SU-DHL-6 (cell line): ENCODE measurements around the gene JMJD4.

Source experiments
- H2AFZ ChIP-seq: fragments of 200-600 bp; sonication (generic); 2 replicates; pipeline ENCODE4 v1.6.1; 2014; ENCODE audit warnings: low read depth, mild to moderate bottlenecking, moderate library complexity, mixed read lengths, antibody characterized with exemption, low read length; ENCODE audit not compliant: severe bottlenecking
- H3F3A ChIP-seq: fragments of 200-600 bp; shearing (Covaris generic); 2 replicates; pipeline ENCODE4 v1.6.0; 2016; ENCODE audit warnings: antibody characterized with exemption, mild to moderate bottlenecking; ENCODE audit not compliant: insufficient read depth
- H3K27ac ChIP-seq: fragments of 200-600 bp; sonication (generic); 2 replicates; pipeline ENCODE4 v1.5.1; 2016; ENCODE audit warnings: low read depth, mild to moderate bottlenecking, low read length, moderate library complexity, mixed read lengths
- H3K27me3 ChIP-seq: fragments of 200-600 bp; sonication (generic), shearing (Covaris generic); 2 replicates; pipeline ENCODE4 v1.6.0; 2014; ENCODE audit warnings: mild to moderate bottlenecking, low read length
- H3K36me3 ChIP-seq: fragments of 200-600 bp; sonication (generic); 2 replicates; pipeline ENCODE4 v1.6.1; 2014; ENCODE audit warnings: mild to moderate bottlenecking, low read length, mixed read lengths
- H3K4me2 ChIP-seq: fragments of 300-600, 200-600 bp; shearing (Covaris generic), sonication (generic); 2 replicates; pipeline ENCODE4 v1.6.0; 2014; ENCODE audit warnings: low read length, low read depth, mild to moderate bottlenecking; ENCODE audit not compliant: poor library complexity, severe bottlenecking
- H3K4me3 ChIP-seq: fragments of 200-600 bp; sonication (generic); 2 replicates; pipeline ENCODE4 v1.5.1; 2014; ENCODE audit warnings: antibody characterized with exemption, low read length, mild to moderate bottlenecking, mixed read lengths; ENCODE audit not compliant: insufficient read depth, poor library complexity, severe bottlenecking
- H3K79me2 ChIP-seq: fragments of 200-600 bp; sonication (generic); 2 replicates; pipeline ENCODE4 v1.6.1; 2014; ENCODE audit warnings: mild to moderate bottlenecking, low read length, moderate library complexity; ENCODE audit not compliant: insufficient read depth
- H3K9ac ChIP-seq: fragments of 200-600 bp; sonication (generic); 2 replicates; pipeline ENCODE4 v1.7.0; 2014; ENCODE audit warnings: mild to moderate bottlenecking, low read length
- H3K9me2 ChIP-seq: fragments of 200-600 bp; sonication (generic); replicated peaks from 2 replicates; pipeline ENCODE4 v1.6.1; 2014; ENCODE audit warnings: low read length; ENCODE audit not compliant: insufficient read depth
- H3K9me3 ChIP-seq: fragments of 200-600 bp; sonication (generic); 2 replicates; pipeline ENCODE4 v1.6.1; 2014; ENCODE audit warnings: low read length, mixed read lengths; ENCODE audit not compliant: insufficient read depth
- H4K20me1 ChIP-seq: fragments of 200-600 bp; sonication (generic); 2 replicates; pipeline ENCODE4 v1.6.1; 2014; ENCODE audit warnings: low read depth, mild to moderate bottlenecking, antibody characterized with exemption, low read length, moderate library complexity, mixed read lengths
- EZH2phosphoT487 ChIP-seq: fragments of 200-600 bp; sonication (generic), shearing (Covaris generic); conservative IDR thresholded peaks from 2 replicates; pipeline ENCODE4 v1.6.1; 2018; ENCODE audit warnings: mild to moderate bottlenecking, antibody characterized with exemption, low read length, moderate library complexity, mixed read lengths
- TF ChIP-seq, protein P1 (sequence below): fragments of 200-600 bp; sonication (generic); IDR thresholded peaks from one replicate; pipeline ENCODE4 v1.5.1; 2017; ENCODE audit warnings: antibody characterized with exemption, mild to moderate bottlenecking, low read length, moderate library complexity; ENCODE audit not compliant: insufficient read depth, poor library complexity, severe bottlenecking

JMJD4 gene

DNA sequence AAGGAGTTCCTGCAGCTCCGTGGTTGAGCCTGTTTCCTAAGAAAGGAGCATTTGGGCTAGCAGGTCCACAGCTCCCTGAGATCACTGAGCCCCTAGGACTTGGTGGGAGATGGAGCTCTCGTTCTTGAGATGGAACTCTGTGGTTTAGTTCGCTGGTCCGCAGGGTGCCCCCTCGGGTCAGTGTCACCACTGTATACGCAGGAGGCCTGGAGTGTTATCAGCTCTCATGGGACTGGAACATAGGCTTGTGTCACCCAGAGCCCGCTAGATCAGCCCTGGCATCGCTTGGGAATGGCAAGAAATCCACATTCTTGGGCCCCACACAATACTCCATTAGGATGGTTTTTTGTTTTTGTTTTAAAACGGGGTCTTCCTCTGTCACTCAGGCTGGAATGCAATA is 3.7 kb upstream of the JMJD4 start:
- Histone ChIP-seq H3K9ac (no peak overlapping the region), H3K4me3 (no peak overlapping the region), H3K9me2 (no peaks in the 10 kb centered on the region), H4K20me1 (peaks cover 3% of the 10 kb centered on the region; the same call in 1 of the 2 replicates), H3K79me2 (peaks cover 76% of the 10 kb centered on the region), H3K4me2 (no peak overlapping the region), H3F3A (no peaks in the 10 kb centered on the region), H3K27me3 (no peaks in the 10 kb centered on the region), H2AFZ (no peak overlapping the region), H3K36me3 (no peaks in the 10 kb centered on the region), H3K27ac (no peak overlapping the region), H3K9me3 (no peaks in the 10 kb centered on the region)
- no peak for TF ChIP-seq EZH2phosphoT487
- TF ChIP-seq, protein P1, sequence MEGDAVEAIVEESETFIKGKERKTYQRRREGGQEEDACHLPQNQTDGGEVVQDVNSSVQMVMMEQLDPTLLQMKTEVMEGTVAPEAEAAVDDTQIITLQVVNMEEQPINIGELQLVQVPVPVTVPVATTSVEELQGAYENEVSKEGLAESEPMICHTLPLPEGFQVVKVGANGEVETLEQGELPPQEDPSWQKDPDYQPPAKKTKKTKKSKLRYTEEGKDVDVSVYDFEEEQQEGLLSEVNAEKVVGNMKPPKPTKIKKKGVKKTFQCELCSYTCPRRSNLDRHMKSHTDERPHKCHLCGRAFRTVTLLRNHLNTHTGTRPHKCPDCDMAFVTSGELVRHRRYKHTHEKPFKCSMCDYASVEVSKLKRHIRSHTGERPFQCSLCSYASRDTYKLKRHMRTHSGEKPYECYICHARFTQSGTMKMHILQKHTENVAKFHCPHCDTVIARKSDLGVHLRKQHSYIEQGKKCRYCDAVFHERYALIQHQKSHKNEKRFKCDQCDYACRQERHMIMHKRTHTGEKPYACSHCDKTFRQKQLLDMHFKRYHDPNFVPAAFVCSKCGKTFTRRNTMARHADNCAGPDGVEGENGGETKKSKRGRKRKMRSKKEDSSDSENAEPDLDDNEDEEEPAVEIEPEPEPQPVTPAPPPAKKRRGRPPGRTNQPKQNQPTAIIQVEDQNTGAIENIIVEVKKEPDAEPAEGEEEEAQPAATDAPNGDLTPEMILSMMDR, result no peak

DNA sequence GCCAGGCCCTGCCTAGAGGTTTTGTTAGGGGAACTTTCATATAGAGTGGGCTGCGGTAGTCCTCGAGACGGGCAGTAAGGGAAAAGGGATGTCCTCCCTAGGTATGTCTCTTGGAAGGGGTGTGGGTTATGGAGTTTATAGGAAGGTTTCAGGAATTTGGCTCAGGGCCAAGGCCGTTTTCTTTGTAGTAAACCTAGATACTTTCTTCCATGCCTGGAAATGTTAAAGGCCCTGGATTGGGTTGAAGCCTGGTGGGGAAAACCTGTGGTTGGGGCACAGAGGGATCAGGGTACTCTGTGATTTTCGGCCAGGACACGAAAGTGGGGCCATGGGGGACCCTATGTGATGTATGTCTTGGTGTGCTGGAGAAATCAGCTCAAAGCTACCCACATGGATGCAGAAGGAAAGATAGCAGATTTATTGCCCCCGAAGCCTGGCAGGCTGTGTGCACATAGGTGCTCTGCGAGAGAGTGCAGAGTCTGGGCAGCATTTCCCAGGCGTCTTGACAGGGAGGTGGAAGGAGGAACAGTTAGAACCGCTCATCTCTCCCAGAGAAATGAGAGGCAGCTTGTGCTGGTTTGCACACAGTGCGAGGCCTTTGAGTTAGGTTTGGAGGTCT is 1.8 kb upstream of the JMJD4 start:
- Histone ChIP-seq H3K9me2 (no peaks in the 10 kb centered on the region), H3K27me3 (no peaks in the 10 kb centered on the region), H3K36me3 (no peaks in the 10 kb centered on the region), H2AFZ (no peak overlapping the region), H3K9me3 (no peaks in the 10 kb centered on the region), H3K79me2 (peaks cover 66% of the 10 kb centered on the region), H3K4me2 (peak overlapping the region; percentile 89), H3K27ac (no peak overlapping the region), H3F3A (no peaks in the 10 kb centered on the region), H4K20me1 (peaks cover 3% of the 10 kb centered on the region; the same call in 1 of the 2 replicates), H3K9ac (no peak overlapping the region), H3K4me3 (no peak overlapping the region)
- TF ChIP-seq, protein P1, result no peak
- no peak for TF ChIP-seq EZH2phosphoT487

- peaks cover 3% of the 10 kb centered on the region; the same call in 1 of the 2 replicates for H4K20me1 ChIP-seq
- no peaks in the 10 kb centered on the region for H3K36me3 ChIP-seq
- no peaks in the 10 kb centered on the region for H3K9me2 ChIP-seq
- peak overlapping the region; percentile 95 for H2AFZ ChIP-seq
- no peaks in the 10 kb centered on the region for H3K9me3 ChIP-seq
- H3K4me2 ChIP-seq, result peak overlapping the region; percentile 89
- H3K27me3 ChIP-seq, result no peaks in the 10 kb centered on the region
- peak overlapping the region; percentile 47; the same call in 1 of the 2 replicates for H3K27ac ChIP-seq
- TF ChIP-seq, protein P1, result no peak
- no peak for TF ChIP-seq EZH2phosphoT487
- peak overlapping the region; percentile 95 for H3K4me3 ChIP-seq
- peaks cover 66% of the 10 kb centered on the region for H3K79me2 ChIP-seq
- H3K9ac ChIP-seq, result peak overlapping the region; percentile 94
- H3F3A ChIP-seq, result no peaks in the 10 kb centered on the region
These were observed 610 bp upstream of the JMJD4 start for GRCh38 chr1:227735539-227736285.
